RWPE1 (cell line): Measurements from ENCODE around the gene TMEM89.
A peak's percentile ranks its signal among the peaks of the same experiment; 100 is the strongest.

ENCODE experiments used
- CTCF ChIA-PET: fragments of 350-600 bp; sonication (Branson Sonifier 250); formaldehyde crosslinking; extraction: SDS; loops from one replicate; lab custom pipeline; 2021; lab: Yijun Ruan, JAX
- POLR2A ChIA-PET: fragments of 400-600 bp; formaldehyde crosslinking; extraction: SDS; loops from one replicate; lab custom pipeline; 2020; ENCODE audit warnings: antibody characterized with exemption; ENCODE audit not compliant: low non-redundant PET; lab: Yijun Ruan, JAX
- DNase-seq: peaks from one replicate; pipeline ENCODE4 v3.0.0; 2012; ENCODE audit warnings: low spot score
- H3K27ac ChIP-seq: fragments of 450-650 bp; 2 replicates; pipeline ENCODE4 v1.5.1; 2017
- TF ChIP-seq, protein P1 (sequence below): fragments of 450-650 bp; conservative IDR thresholded peaks from 2 replicates; pipeline ENCODE4 v1.5.1; 2017; ENCODE audit warnings: low read depth, mild to moderate bottlenecking

TMEM89 gene

DNA sequence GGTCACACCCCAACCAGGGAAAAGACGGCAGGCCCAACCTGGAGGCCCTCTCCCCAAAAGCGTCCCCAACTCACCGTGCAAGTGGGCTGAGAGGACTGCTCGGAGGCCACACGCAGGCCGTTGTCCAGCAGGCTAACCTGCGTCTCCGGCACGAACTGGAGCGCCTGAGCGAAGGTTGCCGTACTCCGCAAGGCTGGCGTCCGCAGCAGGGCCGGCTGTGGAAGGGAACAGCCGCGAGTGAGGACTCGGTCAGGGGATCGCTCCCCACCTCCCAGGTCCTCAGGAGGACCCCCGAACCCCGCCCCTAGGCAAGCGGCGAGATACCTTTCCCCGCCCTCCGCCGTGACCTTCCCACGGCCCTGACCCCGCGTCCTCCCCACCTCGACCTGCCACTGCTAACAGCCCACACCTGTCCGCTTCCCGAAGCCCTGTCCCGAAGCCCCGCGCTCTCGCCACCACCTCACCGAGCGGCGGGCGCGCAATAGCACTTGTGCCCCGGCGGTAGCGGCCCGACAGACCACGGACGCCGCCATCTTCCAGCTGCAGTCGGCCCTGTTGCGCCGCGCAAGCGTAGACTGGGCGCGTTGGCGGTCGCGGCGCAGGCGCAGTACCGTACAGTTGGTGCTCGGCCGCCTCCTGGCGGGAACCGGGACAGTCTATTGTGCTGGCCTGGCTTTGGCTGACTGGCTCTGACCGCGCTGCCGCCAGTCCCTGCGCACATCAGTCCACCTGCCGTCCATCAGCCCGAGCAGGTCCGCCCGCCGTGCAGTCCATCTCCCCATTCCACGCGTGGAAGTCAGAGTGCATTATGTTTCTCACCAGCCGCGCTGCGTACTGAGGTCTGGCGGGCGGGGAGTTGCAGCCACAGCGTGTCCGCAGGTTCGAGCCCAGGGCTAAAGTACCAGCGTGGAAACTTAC lies 12.2 kb downstream of the TMEM89 start, which contains the start of gene UQCRC1:
Gene UQCRC1, minus strand, starts transcription at position 559 of the 918 bp plus-strand sequence. Its CDS starts 26 bp downstream, at position 533.
- POLR2A ChIA-PET: interaction anchor here (0.7 kb wide), 1 partner anchor 10 kb away, joined by 4 read pairs; no protein-coding TSS in a partner anchor
- peak; percentile 82 for DNase-seq
- H3K27ac ChIP-seq: peak within 1 kb of the TSS; percentile 89
- CTCF ChIA-PET: interaction anchor here (0.6 to 1.0 kb wide), 2 partner anchors 10 to 56 kb away, joined by 3 to 7 read pairs; no protein-coding TSS in a partner anchor
- TF ChIP-seq, protein P1, sequence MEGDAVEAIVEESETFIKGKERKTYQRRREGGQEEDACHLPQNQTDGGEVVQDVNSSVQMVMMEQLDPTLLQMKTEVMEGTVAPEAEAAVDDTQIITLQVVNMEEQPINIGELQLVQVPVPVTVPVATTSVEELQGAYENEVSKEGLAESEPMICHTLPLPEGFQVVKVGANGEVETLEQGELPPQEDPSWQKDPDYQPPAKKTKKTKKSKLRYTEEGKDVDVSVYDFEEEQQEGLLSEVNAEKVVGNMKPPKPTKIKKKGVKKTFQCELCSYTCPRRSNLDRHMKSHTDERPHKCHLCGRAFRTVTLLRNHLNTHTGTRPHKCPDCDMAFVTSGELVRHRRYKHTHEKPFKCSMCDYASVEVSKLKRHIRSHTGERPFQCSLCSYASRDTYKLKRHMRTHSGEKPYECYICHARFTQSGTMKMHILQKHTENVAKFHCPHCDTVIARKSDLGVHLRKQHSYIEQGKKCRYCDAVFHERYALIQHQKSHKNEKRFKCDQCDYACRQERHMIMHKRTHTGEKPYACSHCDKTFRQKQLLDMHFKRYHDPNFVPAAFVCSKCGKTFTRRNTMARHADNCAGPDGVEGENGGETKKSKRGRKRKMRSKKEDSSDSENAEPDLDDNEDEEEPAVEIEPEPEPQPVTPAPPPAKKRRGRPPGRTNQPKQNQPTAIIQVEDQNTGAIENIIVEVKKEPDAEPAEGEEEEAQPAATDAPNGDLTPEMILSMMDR: peak; percentile 84

DNA sequence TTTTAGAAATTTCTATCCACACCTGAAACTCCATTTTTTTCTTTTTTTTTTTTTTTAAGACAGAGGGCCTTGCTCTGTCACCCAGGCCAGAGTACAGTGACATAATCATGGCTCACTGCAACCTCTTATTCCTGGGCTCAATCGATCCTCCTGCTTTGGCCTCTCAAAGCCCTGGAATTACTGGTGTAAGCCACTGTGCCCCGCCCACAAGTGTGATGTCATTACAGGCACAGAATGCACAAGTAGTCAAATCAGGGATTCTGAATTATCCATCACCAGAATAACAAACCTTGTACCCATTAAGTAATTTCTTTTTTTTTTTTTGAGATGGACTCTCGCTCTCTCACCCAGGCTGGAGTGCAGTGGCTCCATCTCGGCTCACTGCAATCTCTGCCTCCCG lies 14.1 kb downstream of the TMEM89 start:
- ChIA-PET CTCF (no interaction called here), POLR2A (no interaction called here)

DNA sequence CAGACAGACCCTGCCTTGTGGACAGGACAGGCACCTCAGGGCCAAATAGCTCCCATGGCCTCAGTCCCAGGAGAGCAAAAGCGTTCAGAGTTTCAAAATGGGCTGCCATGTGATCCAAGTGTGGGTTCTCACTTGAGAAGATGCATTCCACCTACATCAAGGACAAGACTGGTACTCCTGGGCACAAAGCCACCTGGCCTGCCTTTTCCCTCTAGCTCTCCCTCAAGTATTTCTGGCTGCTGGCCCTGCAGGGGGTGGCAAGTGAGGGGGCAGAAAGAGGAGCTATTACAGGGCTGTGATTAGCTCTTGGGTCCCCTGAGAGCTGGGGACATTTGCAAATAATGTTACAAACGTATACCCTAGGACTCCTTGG lies 20.0 kb downstream of the TMEM89 start:
- peak overlapping the region; percentile 100 for H3K27ac ChIP-seq
- ChIA-PET POLR2A (no interaction called here), CTCF (interaction anchor here (0.6 kb wide), 1 partner anchor 201 kb away, joined by 3 read pairs; no protein-coding TSS in a partner anchor)

More for the DNA sequence above, 14.1 kb downstream of the TMEM89 start:
- peak overlapping the region; percentile 100 for H3K27ac ChIP-seq
- TF ChIP-seq, protein P1: no peak
- no peak for DNase-seq

DNA sequence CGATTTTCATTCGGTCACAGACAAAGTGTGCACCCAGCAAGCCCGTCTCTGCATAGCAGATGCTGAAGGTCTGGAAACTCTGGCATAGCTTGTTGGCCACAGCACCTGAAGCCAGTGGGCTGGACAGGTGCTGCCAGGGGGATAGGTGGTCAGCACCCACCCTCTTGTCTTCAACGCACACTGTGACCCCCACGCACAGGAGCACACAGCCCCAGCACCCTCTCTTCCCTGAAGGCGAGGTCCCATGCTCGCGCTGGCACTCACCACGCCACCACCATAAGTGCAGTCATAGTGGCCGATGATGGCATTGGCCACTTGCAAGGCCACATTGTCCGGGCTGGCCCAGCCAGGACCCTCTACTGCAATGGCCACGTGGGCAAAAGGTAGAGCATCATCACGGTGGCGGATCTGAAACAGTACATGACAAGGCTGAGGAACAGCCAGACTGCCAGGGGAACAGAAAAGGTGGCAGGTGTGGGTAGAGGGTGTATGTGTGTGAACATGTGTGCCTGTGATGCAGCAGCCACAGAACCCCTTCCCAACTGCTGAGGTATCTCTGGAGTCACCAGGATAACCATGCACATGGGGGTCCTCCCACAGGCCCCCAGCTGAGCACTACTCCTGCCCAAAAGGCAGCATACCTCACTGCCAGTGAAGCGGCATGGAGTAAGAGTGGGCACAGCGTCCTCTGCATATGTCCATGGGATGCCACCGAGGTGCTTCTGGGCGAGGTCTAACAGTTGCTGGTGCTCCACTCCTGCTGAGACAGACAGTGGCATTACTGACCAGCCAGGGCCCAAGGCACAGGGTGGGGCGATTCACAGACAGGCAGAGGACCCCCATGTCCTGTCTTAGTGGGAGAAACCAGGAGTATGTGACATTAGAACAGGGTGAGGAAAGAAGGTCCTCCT lies 20.6 kb downstream of the TMEM89 start:
- peak overlapping the region; percentile 100 for H3K27ac ChIP-seq
- CTCF ChIA-PET: no interaction called here
- TF ChIP-seq, protein P1: no peak
- DNase-seq: no peak
- POLR2A ChIA-PET: no interaction called here

More for the DNA sequence above, 20.0 kb downstream of the TMEM89 start:
- TF ChIP-seq, protein P1: no peak
- DNase-seq: no peak

DNA sequence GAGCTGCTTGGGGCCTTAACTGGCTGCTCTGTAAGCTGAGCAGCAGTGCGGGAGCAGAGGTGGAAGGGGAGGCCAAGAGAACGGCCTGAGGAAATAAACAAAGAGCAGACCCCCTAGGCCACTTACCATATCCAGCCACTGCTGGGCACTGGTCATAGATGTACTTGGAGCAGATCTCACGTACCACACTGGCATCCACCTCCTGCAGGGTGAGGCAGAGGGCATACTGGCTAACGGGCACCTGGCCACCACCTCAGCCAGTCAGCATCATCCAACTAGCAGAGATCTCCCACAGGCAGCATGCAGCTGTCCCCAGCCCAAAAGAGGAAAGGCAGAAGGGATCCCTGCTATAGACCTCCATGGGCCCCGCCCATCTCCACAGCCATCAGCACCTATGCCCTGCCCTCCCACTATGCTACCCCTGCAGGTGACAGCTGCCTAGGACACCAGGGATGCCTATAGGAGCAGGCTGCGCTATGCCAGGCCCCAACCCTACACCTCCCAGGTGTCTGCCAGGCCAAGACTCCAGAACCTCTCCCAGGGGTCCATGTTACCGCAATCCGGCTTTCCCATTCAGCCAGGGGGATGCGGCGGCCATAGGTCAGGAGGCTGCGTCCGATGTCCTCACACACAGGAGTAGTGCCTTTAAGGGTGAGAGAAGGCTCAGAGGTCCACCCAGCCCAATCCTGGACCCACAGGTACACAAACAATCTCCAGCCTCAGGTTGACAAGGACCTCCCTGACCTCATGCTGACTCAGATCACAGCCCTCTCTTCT lies 21.9 kb downstream of the TMEM89 start:
- no peak for DNase-seq
- ChIA-PET POLR2A (interaction anchor here (0.6 kb wide), 1 partner anchor 10 kb away, joined by 4 read pairs; the partner anchor contains the start of gene UQCRC1), CTCF (interaction anchor here (1.4 kb wide), 1 partner anchor 10 kb away, joined by 3 read pairs; the partner anchor contains the start of gene UQCRC1)
- TF ChIP-seq, protein P1: no peak
- peak overlapping the region; percentile 100 for H3K27ac ChIP-seq
